ENCODE measurements around the gene ZNF148.

ZNF148 gene

DNA sequence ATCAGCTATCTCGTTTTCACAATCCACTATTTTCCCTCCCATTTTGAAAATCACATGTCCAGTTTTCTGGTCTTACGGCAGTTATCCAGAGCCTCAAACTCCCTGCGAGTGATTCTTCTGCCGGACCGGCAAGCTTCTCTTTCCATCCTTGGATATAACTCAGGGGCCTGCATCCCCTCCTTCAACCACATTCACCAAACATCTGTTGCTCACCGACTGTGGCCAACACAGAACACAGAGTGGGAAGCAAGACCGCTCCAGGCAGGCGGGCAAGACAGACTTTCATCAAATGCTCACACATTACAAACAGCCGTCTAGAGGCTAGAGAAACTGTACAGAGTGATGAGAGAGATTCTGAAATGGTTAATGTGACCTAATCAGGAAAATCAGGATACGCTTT, 154.9 kb downstream of the ZNF148 start:
- DNase-seq (ENCODE audit: low spot score) = no peak

DNA sequence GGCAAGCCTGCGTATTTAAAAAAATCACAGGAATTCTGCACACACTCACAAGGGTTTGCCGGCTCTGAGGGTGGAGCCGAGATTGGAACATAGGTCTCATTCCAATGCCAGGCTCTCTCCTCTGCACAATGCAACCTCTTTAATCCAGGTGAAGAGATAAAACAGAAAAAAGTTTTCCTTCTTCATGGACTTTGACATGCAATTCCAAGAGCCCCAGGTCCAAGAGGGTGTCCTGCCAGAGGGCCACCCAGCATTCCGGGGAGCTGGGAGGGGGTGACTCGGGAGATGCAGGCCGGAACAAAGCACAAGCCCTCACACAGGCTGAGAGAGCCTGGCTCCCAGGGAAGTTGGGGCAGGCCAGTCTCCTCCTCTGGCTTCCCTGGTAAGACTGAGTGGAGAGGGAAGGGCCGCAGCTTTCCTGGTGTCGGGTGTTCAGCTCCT, 155.8 kb downstream of the ZNF148 start:
- DNase-seq (ENCODE audit: low spot score) = no peak

DNA sequence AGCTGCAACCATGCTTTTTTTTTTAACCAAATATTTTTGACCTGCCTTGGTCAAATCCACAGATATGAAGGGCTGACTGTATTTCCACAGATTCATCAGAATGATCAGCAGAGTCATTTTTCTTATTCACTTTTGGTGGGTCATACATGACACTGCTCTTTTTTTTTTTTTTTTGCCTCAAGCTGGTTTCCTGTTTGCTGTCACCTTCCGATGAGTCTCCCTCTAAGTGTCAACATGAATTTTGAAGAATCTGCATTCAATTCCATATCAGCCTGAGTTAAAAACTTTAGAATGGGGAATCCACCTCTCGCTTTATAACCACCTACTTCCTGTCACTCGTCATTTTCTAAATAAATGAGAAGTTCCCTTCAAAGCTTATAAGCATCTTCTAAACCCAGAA, 160.4 kb downstream of the ZNF148 start:
- no peak for DNase-seq (ENCODE audit: low spot score)

DNA sequence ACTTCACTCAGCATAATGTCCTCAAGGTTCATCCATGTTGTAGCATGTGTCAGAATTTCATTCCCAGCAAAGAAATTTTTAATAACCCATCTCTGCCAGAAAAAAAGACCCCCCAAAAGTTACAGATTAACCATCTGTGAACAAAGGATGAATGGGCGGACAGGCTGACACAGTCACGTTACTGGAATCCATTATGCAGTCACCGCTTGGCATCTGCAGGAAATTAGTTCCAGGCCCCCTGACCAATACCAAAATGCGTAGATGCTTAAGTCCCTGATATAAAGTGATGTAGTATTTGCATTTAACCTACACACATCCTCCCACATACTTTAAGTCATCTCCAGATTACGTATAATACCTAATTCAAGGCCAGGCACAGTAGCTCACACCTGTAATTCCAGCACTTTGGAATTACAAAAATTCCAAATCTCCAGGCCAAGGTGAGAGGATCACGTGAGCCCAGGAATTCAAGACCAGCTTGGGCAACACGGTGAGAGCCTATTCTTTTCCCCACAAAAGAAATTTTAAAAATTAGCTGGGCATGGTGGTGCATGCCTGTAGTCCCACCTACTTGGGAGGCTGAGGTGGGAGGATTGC, 161.1 kb downstream of the ZNF148 start:
- no peak for DNase-seq (ENCODE audit: low spot score)

DNA sequence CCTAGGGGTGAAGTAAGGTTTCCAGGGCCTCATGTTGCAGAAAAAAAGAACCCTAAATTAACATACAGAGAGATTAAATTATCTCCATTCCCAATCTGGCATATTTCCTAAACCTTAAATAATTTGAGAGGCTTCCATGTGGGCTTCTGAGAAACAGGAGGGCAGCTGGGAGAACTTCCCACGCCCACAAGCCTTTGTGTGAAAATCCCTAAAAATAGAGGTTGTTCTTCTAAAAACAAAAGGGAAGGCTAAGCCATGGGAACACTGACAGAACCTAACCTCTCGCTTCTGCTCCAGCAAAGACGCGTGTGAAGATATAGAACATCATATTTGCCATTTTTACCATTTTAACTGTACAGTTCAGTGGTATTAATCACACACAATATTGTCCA, 161.8 kb downstream of the ZNF148 start:
- DNase-seq (ENCODE audit: low spot score) = no peak

DNA sequence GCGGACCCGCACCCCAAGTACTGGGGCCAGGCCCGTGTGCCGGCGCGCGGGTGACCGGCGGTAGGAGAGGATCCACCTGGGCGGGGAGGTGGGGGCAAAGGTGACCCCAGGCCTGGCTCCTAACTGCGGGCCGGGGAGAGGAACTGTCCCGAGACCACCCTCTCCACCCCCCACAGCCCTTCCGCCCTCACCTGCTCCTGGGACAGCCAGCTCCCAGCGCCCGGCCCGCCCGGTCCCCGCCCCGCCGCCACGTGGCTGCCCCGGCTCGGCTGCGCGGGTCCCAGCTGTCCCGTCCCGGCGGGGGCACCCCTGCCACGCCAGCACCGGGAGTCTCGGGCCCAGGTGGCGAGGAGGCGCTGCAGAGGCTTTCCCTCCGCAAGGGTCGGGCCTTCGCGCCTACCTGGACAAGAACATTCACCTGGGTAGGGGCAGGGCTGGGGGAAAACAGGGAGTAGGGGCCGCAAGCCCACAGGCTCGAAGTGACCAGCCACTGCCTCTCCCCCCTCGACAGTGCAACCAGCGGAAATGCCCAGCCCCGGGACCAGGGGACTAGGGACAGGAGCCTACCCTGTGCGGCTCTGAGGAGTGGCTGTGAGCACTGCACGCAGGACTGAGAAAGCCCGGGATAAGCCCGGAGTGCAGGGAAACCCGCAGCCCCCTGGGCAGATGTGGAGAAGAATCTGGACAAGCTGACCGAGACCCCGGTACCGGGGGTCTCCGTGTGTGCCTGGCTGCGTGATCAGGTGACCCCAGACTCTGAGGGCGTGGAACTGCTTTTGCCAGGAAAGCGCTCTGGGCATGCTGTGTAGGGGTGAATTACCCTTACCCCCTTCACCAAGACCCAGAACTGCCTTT, 162.4 kb downstream of the ZNF148 start, which contains the start of gene SLC12A8:
TSS of gene SLC12A8 (minus strand) at position 240 of the 855 bp plus-strand sequence. CDS start 1,399 bp downstream, outside the sequence.
- no peak for DNase-seq (ENCODE audit: low spot score)

DNA sequence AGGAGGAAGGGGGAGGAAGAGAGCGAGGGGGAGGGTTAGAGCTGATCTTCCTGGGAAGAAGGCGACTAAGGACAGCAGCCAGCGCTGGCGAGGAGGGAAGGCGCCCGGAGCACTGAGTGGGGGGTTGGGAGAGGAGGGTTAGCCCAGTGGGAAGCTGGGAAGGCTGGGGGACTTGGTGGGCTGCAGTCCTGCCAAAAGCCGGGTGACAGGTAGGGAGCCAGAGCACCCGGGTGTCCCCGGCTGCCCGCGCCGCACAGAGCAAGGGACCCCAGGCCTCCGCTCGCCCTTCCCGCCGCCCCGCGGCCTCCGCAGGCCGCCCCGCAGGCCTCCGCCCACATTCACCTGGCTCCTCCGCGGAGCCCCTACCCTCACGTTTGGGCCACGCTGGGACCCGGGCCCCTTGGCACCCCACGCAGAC, 163.0 kb downstream of the ZNF148 start:
- DNase-seq (ENCODE audit: low spot score) = no peak

DNA sequence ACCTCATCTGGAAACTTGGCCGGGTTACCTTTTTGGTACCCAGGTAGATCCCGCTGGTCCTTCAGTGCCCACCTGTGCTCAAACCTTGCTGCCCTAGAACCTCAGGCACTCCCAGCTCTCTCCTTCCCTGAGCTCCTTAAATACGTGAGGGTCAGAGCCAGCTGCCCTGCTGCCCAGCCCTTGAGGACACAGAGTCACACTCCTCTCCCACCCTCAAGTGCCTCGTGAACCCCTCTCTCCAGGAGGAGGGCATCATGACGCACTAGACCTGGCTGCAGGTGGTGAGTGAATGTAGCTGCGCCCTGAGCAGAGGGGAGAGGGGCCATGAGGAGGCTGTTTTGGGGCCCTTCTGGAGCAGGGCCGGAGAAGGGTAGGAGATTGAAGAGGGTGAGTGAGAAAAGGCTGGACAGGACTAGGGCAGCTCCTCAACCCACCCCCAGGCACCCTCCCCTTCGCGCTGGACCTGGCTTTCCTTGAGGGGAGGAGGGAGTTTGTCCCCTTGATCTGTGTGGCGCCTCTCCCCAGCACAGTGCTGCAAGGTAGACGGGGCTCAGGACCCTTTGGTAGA, 163.5 kb downstream of the ZNF148 start:
- DNase-seq (ENCODE audit: low spot score) = no peak

DNA sequence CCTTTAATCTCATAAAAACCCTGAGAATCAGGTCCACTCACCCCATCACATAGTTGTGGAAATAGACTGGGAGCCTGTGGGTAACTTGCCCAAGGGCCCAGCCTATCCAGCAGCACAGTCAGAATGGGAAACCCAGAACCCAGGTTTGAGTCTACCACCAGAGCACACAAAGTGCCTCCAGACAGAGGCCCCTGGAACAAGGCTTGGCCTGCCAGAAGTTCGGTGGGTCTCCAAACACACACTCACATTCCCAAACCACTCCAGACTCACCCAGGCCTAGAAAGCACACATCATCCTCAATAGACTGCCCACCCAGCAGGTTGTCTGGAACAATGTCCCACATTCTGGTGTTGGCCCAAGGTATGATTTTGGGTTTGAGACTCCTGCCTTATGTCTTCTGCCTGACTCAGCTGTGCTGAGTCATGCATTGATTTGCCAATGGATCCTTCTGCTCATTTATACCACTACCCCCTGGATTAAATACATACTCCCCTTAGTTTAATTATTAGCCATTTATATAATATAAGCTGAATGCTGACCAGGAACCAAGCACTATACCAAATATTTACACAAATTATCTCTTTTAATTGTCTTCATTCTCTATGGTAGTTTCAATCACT, 167.1 kb downstream of the ZNF148 start:
- DNase-seq (ENCODE audit: low spot score) = no peak

DNA sequence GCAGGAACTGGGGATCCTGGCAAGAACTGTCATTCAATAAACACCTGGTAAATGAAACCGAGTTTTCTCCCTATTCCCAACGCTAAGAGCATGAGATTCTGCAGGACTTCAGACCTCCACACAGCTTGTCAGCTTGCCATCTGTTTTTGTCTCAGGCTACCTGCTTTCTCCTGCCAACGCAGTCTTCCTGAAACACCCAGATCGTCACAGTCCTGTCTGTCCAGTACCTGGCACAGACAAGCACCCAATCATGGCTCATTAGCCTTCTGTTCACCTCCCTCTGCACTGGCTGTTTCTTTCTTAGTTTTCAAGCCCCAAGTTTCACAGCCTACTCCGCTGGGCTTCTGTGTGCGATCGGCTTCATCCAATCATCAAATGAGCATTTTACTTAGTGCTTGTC, 167.6 kb downstream of the ZNF148 start:
- DNase-seq (ENCODE audit: low spot score) = no peak

DNA sequence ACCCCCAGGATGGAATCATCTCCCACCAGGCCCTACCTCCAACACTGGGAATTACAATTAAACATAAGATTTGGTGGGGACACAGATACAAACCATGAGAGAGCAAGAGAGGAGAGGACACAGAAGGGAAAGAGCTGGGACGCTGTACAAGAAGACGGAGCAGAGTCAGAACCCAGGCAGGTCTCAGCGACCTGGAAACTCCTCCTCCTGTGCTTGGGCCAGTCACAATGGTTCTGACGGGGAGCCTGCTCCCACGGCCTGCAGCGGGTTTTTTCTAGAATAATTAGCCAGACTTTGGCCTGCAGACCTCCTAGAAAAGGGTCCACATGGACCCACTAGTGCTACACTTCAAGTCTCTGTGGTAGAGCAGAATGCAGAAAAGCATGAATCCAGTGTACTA, 168.2 kb downstream of the ZNF148 start:
- no peak for DNase-seq (ENCODE audit: low spot score)

DNA sequence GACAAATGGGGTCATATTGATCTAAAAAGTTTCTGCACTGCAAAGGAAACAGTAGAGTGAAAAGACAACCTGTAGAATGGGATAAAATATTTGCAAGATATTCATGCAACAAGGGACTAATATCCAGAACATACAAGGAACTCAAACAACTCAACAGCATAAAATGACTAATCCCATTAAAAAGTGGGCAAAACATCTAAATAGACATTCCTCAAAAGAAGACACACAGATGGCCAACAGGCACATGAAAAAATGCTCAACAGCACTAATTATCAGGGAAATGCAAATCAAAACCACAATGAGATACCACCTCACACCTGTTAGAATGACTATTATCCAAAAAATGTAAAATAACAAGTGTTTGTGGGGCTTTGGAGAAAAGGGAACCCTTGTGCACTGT, 171.4 kb downstream of the ZNF148 start:
- no peak for DNase-seq (ENCODE audit: low spot score)

DNA sequence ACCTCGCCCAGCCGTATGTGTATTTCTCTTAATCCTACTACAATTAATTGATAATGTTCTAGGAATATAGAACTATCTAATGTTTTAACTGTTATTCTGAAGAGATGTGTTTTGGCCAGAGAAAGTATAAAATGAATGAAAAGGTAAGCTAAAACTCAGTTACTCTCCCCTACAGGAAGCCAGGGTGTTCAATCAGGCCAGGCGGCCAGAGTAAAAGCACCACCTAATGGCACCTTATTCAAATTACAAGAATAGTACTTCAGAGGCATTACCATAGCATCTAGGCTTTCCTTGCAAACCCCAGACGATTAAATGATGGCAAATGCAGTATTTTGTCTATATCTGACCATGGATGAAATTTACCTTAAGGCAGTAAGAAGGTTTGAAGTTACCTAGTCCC, 172.9 kb downstream of the ZNF148 start:
- DNase-seq (ENCODE audit: low spot score) = no peak

DNA sequence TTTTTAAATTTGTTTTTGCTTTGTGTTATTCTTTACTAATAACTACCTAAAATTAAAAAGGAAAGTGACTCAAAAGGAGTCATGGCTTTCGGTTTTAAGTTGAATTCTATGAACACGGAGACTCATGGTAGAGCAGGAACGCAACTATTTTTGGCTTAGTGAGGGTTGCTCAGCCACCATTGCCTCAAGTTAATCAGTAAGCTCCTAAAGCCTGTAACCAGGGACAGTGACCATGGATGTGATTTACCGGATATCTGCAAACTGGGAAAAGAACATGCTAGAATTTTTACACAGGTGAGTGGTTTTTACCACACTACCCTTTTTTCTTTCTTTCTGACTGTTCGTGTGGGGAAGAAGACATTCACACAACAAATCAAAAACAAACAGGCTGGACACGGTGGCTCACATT, 174.4 kb downstream of the ZNF148 start:
- no peak for DNase-seq (ENCODE audit: low spot score)

DNA sequence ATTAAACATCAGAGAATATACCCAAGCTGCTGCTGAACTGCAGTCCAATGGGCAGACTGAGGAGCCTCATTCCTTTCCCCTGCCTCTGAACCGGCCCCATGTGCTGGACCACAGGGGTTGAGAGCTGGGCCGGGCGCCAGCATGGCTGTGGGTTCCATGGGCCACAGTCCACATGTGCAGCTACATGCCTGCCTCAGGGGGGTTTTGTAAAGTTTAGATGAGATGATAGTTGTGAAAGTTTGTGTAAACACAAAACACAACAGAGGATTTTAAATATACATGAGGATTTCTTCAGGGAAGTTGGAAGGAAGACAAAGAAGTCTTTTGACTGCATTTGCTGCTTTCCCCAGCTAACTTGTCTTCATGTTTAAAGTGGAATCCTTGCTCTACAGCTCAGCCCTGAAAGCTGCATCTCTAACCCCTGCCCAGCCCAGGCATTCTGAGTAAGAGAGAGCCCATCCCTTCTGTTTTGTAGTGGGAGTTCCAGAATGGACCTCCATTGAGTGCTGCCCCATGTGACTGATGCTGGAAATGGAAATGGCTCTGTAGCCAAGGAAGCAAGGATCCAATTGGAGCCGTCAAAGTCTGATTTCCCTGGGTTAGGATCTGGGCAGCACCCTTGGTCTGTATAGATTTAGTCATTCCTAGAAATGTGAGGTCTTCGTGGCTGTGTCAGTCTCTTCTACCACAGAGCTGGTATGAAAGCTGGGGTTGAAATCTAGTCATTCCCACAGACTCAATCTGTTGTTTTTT, 180.1 kb downstream of the ZNF148 start:
- DNase-seq (ENCODE audit: low spot score) = no peak

DNA sequence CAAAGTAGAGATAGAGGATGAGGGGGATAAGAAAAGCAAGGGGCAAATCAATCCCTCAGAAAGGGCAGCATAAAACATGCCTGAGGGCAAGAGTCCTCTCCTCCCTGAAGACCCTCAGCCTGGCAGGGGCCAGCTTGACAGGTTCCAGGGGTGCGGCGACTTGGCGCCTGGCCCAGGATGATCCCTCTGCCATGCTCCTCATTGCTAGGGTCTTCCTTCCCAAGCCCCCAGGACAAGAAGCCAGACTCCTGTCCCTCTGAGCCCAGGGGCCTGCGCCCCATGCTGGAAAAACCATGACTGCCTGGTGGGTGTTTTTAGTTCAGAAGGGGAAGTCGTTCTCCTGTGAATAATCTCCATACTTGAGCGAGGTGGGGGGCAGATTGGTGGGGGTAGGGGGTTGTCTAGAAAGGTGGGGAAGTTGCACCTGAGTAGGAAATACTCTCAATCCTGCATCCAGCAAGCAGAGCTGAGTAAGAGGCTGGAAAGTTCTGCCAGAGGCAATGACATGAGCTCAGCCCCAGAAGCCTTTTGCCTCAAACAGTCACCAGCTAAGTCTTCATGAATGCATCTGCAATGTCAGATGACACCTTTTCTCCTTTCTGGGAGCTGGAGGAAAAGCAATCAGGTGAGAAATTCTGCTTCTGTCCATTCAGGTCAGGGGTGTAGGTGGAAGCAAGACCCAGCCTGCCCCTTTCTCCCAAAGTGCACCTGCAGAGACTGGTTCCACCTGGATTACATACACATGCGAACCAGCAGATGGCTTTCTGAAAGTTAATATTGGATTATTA, 180.9 kb downstream of the ZNF148 start:
- no peak for DNase-seq (ENCODE audit: low spot score)

DNA sequence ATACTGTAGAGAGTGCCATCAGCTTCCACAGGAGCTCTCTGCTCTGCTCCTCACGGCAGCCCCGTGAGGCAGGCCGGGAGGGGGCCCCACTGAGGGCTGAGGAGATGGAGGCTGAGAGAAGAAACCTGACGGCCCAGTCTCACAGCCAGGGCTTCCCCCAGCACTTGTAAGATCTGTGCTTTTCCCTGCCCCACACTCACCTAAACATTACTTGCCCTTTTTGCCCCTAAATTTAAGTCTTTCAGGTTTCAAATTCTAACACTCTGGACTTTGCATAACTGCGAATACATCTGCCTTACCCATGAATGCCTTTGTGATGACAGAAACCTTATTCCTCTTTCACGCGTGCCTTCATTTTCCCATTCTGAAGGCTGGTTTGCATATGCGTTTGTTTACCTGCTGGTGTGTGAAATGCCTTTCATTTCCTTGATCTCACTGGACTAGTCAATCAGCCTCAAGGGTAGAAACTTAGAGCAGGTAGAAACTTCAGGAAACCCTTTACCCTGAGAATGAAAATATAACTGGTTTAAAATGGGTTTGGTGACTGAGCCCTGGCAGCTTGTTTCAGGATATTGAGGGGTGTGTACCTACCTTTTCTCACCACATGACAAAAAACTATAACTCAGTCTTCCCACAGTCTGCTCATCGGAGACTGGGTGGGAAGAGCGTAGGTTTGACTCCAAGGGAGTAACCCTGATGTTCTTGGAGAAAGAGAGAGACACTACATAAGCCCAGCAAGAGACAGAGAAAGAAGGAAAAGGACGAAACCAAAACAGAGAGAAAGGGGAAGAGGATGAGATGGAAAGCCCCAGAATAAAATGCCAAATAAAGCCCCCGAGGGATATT, 182.7 kb downstream of the ZNF148 start:
- DNase-seq (ENCODE audit: low spot score) = no peak

DNA sequence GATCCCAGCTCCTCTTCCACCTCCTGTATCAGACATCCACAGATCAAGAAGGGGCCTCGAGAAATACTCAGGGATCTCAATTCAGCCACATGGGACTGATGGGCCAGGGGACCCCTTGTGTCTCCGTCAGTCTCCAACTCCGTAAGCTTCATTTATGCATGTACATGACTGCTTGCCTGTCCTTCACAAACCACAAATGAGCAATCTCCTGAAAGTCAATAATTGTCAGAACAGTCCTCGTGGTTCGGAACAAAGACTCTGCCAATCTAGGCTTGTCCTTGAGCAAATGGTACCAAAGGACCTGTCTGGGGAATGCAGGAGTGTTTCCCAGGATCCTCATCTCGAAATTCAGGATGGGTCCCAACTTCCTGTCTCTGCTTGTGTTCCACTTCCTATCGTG, 183.4 kb downstream of the ZNF148 start:
- no peak for DNase-seq (ENCODE audit: low spot score)

DNA sequence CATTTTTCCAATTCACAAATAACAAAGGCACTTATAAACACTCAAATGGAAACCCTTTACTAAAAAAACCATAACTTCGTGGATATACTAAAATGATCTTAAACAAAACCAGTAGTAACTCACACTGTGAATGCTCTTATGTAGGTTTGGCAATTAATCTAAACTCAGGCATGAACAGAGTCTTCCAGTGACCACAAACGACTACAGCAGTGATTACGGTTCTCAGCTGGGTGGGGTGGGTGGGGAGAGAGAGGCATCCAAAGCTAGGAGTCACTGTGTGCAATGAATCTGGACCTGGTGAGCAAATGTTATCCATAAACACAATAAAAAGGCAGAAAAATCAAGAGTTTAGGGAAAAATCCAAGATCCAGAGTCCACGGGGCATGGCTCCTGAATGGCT, 183.9 kb downstream of the ZNF148 start:
- DNase-seq (ENCODE audit: low spot score) = no peak

DNA sequence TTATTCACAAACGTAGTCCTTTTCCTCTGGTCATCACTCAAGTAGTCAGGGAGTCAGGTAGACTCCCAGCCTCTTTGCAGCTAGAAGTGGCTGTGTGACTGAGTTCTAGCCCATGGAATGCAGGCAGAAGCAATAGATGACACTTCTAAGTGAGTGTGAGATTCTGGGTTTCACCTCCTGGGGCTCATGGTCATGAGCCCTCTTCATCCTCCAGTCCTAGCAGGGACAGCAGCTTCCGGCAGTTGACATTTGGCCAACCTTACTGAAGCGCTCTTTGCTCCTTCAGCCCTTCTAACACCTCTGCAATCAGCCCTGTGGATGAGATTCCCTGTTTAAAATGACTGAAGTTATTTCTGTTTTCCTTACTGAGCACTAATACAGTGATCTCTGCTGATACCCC, 184.3 kb downstream of the ZNF148 start:
- DNase-seq (ENCODE audit: low spot score) = no peak

Data from hematopoietic multipotent progenitor cell treated with erythropoietin and hydrocortisone succinate and interleukin-3 and kit ligand, for 15 days (in vitro differentiated cells).